Measurements from ENCODE around the gene SLC5A1.

DNA sequence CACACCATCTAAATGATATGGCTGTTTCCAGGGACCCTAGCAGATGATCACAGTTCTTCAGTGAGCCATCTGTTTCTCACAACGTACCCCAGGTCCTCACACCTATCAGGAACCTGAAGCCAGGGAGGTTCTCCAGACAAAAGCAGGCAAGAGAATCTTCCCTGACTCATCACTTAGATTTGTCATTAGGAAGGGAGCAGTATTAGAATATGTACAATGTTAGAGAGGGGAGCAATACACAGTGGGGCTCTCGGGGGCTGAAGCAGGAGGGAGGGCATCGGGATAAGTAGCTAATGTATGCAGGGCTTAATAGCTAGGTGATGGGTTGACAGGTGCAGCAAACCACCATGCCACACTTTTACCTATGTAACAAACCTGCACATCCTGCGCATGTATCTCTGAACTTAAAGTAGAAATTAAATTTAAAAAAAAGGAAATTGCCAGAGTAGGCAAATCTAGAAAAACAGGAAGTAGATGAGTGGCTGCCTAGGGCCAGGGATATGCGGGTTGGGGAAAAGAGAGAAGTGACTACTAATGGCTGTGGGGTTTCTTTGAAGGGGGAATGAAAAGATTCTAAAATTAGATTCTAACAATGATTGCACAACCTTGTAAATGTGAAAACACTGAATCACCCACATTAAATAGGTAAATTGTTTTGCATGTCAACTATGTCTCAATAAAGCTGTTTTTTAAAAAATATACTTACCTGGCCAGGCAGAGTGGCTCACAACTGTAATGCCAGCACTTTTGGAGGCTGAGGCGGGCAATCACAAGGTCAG is 101.6 kb downstream of the SLC5A1 start:
- TF ChIP-seq POLR2AphosphoS2 (IDR thresholded peaks at IDR 0.05; ENCODE audit: low read length) (no peak), ZNF589 (CRISPR knock-in tag; IDR thresholded peaks at IDR 0.05; ENCODE audit: low read depth) (no peak), POLR2A (conservative IDR thresholded peaks at IDR 0.05) (no peak), ZNF324 (CRISPR knock-in tag; IDR thresholded peaks at IDR 0.05) (no peak), HDGF (IDR thresholded peaks at IDR 0.05) (no peak), TEAD4 (IDR thresholded peaks at IDR 0.05; ENCODE audit: low read length) (no peak), TEAD4 (CRISPR knock-in tag; IDR thresholded peaks at IDR 0.05; ENCODE audit: borderline replicate concordance) (no peak), POLR2AphosphoS5 (IDR thresholded peaks at IDR 0.05; ENCODE audit: control insufficient read depth, insufficient read depth, low read depth, low read length) (no peak), SMC3 (conservative IDR thresholded peaks at IDR 0.05; ENCODE audit: insufficient read depth, low read depth, low read length) (no peak), FOS (IDR thresholded peaks at IDR 0.05; ENCODE audit: extremely low read depth, insufficient read length) (no peak), ZNF707 (CRISPR knock-in tag; conservative IDR thresholded peaks at IDR 0.05) (no peak)
- TF ChIP-seq, protein P1, sequence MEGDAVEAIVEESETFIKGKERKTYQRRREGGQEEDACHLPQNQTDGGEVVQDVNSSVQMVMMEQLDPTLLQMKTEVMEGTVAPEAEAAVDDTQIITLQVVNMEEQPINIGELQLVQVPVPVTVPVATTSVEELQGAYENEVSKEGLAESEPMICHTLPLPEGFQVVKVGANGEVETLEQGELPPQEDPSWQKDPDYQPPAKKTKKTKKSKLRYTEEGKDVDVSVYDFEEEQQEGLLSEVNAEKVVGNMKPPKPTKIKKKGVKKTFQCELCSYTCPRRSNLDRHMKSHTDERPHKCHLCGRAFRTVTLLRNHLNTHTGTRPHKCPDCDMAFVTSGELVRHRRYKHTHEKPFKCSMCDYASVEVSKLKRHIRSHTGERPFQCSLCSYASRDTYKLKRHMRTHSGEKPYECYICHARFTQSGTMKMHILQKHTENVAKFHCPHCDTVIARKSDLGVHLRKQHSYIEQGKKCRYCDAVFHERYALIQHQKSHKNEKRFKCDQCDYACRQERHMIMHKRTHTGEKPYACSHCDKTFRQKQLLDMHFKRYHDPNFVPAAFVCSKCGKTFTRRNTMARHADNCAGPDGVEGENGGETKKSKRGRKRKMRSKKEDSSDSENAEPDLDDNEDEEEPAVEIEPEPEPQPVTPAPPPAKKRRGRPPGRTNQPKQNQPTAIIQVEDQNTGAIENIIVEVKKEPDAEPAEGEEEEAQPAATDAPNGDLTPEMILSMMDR (IDR thresholded peaks at IDR 0.05 in 2 of 3, conservative IDR thresholded peaks at IDR 0.05 in 1 of 3; ENCODE audit: insufficient read depth in 2 of 3, low read depth in 1 of 3, low read length in 3 of 3) = no peak
- TF ChIP-seq, protein P2, sequence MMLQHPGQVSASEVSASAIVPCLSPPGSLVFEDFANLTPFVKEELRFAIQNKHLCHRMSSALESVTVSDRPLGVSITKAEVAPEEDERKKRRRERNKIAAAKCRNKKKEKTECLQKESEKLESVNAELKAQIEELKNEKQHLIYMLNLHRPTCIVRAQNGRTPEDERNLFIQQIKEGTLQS (IDR thresholded peaks at IDR 0.05) = no peak
- TF ChIP-seq, protein P2 (CRISPR knock-in tag; conservative IDR thresholded peaks at IDR 0.05) = no peak
- TF ChIP-seq, protein P3, sequence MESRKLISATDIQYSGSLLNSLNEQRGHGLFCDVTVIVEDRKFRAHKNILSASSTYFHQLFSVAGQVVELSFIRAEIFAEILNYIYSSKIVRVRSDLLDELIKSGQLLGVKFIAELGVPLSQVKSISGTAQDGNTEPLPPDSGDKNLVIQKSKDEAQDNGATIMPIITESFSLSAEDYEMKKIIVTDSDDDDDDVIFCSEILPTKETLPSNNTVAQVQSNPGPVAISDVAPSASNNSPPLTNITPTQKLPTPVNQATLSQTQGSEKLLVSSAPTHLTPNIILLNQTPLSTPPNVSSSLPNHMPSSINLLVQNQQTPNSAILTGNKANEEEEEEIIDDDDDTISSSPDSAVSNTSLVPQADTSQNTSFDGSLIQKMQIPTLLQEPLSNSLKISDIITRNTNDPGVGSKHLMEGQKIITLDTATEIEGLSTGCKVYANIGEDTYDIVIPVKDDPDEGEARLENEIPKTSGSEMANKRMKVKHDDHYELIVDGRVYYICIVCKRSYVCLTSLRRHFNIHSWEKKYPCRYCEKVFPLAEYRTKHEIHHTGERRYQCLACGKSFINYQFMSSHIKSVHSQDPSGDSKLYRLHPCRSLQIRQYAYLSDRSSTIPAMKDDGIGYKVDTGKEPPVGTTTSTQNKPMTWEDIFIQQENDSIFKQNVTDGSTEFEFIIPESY (CRISPR knock-in tag; IDR thresholded peaks at IDR 0.05) = no peak

All from K562 (cell line).